Peyer's patch (tissue), 4 donors: ENCODE data around the gene CTCF.

Source experiments
- POLR2A ChIP-seq, 2 donors: fragments of 450-650 bp; IDR thresholded peaks; one replicate each; pipeline ENCODE4 v1.5.1; 2017; ENCODE audit warnings: antibody characterized with exemption in 2 of 2, mild to moderate bottlenecking in 2 of 2, moderate library complexity in 2 of 2
- TF ChIP-seq, protein P1 (sequence below), 6 experiments: fragments of 450-650 bp in 4 of 6; fragments of 200-600 bp in 2 of 6; sonication (generic) in 1 of 6; IDR thresholded peaks; one replicate each; pipeline ENCODE4 v1.5.1; 2017 to 2019; ENCODE audit warnings: antibody characterized with exemption in 6 of 6, mild to moderate bottlenecking in 3 of 6, moderate library complexity in 1 of 6

DNA sequence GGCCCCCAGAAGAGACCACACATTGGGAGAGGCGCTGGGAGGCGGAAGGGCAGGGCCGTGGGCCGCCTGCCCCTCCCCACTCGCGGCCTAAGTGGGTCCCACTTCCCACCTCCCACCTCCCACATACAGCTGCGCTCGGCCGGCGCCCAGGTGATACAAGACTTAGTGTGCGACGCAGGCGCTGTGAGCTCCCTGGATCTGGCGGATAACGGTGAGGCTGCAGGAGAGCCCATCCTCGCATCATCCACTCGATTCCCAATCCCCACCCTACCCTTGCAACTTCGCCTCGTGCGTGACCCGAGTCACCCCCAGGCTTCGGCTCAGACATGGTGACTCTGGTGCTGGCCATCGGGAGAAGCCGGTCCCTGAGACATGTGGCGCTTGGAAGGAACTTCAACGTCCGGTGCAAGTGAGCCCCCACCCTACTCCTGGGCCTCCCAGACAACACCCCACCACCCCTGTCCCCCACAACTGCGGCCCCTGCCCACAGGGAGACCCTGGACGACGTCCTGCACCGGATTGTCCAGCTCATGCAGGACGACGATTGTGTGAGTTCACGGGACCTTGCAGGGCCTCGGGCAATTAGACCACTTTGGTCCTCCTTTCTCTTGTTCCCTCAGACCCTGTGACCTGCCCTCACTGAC is 86.6 kb downstream of the CTCF start:
- TF ChIP-seq POLR2A (IDR thresholded peaks at IDR 0.05) = no peak
- TF ChIP-seq, protein P1, sequence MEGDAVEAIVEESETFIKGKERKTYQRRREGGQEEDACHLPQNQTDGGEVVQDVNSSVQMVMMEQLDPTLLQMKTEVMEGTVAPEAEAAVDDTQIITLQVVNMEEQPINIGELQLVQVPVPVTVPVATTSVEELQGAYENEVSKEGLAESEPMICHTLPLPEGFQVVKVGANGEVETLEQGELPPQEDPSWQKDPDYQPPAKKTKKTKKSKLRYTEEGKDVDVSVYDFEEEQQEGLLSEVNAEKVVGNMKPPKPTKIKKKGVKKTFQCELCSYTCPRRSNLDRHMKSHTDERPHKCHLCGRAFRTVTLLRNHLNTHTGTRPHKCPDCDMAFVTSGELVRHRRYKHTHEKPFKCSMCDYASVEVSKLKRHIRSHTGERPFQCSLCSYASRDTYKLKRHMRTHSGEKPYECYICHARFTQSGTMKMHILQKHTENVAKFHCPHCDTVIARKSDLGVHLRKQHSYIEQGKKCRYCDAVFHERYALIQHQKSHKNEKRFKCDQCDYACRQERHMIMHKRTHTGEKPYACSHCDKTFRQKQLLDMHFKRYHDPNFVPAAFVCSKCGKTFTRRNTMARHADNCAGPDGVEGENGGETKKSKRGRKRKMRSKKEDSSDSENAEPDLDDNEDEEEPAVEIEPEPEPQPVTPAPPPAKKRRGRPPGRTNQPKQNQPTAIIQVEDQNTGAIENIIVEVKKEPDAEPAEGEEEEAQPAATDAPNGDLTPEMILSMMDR (IDR thresholded peaks at IDR 0.05) = no peak
